ENCODE results near the gene IGSF22. TPM values are rescaled to one million over a fixed set of nuclear protein-coding genes. Genes with fewer than 3 reads are reported as not detected.

Gene IGSF22
- total and polyA plus RNA-seq, 2 of the 8 experiments (the other 6 are each of a cell fraction or from before 2014, with no cell fraction given): 0.14 TPM; not detected in 1

- TF ChIP-seq, protein P1, sequence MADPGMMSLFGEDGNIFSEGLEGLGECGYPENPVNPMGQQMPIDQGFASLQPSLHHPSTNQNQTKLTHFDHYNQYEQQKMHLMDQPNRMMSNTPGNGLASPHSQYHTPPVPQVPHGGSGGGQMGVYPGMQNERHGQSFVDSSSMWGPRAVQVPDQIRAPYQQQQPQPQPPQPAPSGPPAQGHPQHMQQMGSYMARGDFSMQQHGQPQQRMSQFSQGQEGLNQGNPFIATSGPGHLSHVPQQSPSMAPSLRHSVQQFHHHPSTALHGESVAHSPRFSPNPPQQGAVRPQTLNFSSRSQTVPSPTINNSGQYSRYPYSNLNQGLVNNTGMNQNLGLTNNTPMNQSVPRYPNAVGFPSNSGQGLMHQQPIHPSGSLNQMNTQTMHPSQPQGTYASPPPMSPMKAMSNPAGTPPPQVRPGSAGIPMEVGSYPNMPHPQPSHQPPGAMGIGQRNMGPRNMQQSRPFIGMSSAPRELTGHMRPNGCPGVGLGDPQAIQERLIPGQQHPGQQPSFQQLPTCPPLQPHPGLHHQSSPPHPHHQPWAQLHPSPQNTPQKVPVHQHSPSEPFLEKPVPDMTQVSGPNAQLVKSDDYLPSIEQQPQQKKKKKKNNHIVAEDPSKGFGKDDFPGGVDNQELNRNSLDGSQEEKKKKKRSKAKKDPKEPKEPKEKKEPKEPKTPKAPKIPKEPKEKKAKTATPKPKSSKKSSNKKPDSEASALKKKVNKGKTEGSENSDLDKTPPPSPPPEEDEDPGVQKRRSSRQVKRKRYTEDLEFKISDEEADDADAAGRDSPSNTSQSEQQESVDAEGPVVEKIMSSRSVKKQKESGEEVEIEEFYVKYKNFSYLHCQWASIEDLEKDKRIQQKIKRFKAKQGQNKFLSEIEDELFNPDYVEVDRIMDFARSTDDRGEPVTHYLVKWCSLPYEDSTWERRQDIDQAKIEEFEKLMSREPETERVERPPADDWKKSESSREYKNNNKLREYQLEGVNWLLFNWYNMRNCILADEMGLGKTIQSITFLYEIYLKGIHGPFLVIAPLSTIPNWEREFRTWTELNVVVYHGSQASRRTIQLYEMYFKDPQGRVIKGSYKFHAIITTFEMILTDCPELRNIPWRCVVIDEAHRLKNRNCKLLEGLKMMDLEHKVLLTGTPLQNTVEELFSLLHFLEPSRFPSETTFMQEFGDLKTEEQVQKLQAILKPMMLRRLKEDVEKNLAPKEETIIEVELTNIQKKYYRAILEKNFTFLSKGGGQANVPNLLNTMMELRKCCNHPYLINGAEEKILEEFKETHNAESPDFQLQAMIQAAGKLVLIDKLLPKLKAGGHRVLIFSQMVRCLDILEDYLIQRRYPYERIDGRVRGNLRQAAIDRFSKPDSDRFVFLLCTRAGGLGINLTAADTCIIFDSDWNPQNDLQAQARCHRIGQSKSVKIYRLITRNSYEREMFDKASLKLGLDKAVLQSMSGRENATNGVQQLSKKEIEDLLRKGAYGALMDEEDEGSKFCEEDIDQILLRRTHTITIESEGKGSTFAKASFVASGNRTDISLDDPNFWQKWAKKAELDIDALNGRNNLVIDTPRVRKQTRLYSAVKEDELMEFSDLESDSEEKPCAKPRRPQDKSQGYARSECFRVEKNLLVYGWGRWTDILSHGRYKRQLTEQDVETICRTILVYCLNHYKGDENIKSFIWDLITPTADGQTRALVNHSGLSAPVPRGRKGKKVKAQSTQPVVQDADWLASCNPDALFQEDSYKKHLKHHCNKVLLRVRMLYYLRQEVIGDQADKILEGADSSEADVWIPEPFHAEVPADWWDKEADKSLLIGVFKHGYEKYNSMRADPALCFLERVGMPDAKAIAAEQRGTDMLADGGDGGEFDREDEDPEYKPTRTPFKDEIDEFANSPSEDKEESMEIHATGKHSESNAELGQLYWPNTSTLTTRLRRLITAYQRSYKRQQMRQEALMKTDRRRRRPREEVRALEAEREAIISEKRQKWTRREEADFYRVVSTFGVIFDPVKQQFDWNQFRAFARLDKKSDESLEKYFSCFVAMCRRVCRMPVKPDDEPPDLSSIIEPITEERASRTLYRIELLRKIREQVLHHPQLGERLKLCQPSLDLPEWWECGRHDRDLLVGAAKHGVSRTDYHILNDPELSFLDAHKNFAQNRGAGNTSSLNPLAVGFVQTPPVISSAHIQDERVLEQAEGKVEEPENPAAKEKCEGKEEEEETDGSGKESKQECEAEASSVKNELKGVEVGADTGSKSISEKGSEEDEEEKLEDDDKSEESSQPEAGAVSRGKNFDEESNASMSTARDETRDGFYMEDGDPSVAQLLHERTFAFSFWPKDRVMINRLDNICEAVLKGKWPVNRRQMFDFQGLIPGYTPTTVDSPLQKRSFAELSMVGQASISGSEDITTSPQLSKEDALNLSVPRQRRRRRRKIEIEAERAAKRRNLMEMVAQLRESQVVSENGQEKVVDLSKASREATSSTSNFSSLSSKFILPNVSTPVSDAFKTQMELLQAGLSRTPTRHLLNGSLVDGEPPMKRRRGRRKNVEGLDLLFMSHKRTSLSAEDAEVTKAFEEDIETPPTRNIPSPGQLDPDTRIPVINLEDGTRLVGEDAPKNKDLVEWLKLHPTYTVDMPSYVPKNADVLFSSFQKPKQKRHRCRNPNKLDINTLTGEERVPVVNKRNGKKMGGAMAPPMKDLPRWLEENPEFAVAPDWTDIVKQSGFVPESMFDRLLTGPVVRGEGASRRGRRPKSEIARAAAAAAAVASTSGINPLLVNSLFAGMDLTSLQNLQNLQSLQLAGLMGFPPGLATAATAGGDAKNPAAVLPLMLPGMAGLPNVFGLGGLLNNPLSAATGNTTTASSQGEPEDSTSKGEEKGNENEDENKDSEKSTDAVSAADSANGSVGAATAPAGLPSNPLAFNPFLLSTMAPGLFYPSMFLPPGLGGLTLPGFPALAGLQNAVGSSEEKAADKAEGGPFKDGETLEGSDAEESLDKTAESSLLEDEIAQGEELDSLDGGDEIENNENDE (IDR thresholded peaks at IDR 0.05; ENCODE audit: insufficient replicate concordance, low read length): no peak
- TF ChIP-seq CBX8 (IDR thresholded peaks at IDR 0.05; ENCODE audit: borderline replicate concordance, low read depth, low read length): no peak
- TF ChIP-seq CEBPB (IDR thresholded peaks at IDR 0.05; ENCODE audit: low read depth, low read length): no peak
- TF ChIP-seq SP1 (IDR thresholded peaks at IDR 0.05; ENCODE audit: low read depth, low read length): no peak
- TF ChIP-seq BCL11A (IDR thresholded peaks at IDR 0.05; ENCODE audit: low read depth in 2 of 2, low read length in 2 of 2): no peak
- TF ChIP-seq, protein P2, sequence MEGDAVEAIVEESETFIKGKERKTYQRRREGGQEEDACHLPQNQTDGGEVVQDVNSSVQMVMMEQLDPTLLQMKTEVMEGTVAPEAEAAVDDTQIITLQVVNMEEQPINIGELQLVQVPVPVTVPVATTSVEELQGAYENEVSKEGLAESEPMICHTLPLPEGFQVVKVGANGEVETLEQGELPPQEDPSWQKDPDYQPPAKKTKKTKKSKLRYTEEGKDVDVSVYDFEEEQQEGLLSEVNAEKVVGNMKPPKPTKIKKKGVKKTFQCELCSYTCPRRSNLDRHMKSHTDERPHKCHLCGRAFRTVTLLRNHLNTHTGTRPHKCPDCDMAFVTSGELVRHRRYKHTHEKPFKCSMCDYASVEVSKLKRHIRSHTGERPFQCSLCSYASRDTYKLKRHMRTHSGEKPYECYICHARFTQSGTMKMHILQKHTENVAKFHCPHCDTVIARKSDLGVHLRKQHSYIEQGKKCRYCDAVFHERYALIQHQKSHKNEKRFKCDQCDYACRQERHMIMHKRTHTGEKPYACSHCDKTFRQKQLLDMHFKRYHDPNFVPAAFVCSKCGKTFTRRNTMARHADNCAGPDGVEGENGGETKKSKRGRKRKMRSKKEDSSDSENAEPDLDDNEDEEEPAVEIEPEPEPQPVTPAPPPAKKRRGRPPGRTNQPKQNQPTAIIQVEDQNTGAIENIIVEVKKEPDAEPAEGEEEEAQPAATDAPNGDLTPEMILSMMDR (IDR thresholded peaks at IDR 0.05; ENCODE audit: control extremely low read depth in 1 of 3, insufficient read depth in 1 of 3, low read depth in 1 of 3, low read length in 3 of 3): no peak
- no peak for TF ChIP-seq SAP30 (IDR thresholded peaks at IDR 0.05; ENCODE audit: insufficient read depth, insufficient replicate concordance, low read length)
- no peak for TF ChIP-seq SIN3A (conservative IDR thresholded peaks at IDR 0.05 in 1 of 2, IDR thresholded peaks at IDR 0.05 in 1 of 2; ENCODE audit: low read depth in 1 of 2, low read length in 2 of 2)
- TF ChIP-seq NANOG (IDR thresholded peaks at IDR 0.05; ENCODE audit: insufficient read depth, low read depth, low read length, poor library complexity, severe bottlenecking): no peak
Observed at GRCh38 chr11:18710545-18710944, 15.4 kb downstream of the IGSF22 start (continued).
